CD8-positive, alpha-beta memory T cell (primary cell): ENCODE measurements around the gene GCH1. TPM values are rescaled to one million over a fixed set of nuclear protein-coding genes. Genes with fewer than 3 reads are reported as not detected.

ENCODE experiments used
- CTCF ChIA-PET: fragments of 350-600 bp; sonication (Branson Sonifier 250); formaldehyde crosslinking; loops from one replicate; lab custom pipeline; 2021; ENCODE audit warnings: antibody characterized with exemption; lab: Charles Lee
- POLR2A ChIA-PET: fragments of 350-600 bp; sonication (Branson Sonifier 250); formaldehyde crosslinking; loops from one replicate; lab custom pipeline; 2021; ENCODE audit warnings: antibody characterized with exemption; lab: Charles Lee
- DNase-seq, 5 donors: peaks; one replicate each; pipeline versions ENCODE4 v3.0.0 to v3.0.0-alpha.2; 2020 to 2022; ENCODE audit warnings: mixed read lengths in 1 of 5
- H3K27ac ChIP-seq: one replicate; pipeline ENCODE4 v1.7.0; 2013; ENCODE audit warnings: low read depth, mild to moderate bottlenecking, low read length, moderate library complexity
- H3K27me3 ChIP-seq: 2 replicates; pipeline ENCODE4 v1.7.0; 2013; ENCODE audit warnings: low read length, mild to moderate bottlenecking; ENCODE audit not compliant: insufficient read depth, poor library complexity, severe bottlenecking
- H3K36me3 ChIP-seq: 2 replicates; pipeline ENCODE4 v1.7.0; 2013; ENCODE audit warnings: mild to moderate bottlenecking, low read length, moderate library complexity; ENCODE audit not compliant: insufficient read depth
- H3K4me1 ChIP-seq: 2 replicates; pipeline ENCODE4 v1.7.0; 2013; ENCODE audit warnings: mild to moderate bottlenecking, low read length, moderate library complexity; ENCODE audit not compliant: insufficient read depth
- H3K4me3 ChIP-seq: 2 replicates; pipeline ENCODE4 v1.7.0; 2013; ENCODE audit warnings: mild to moderate bottlenecking, low read length
- H3K9me3 ChIP-seq: 2 replicates; pipeline ENCODE4 v1.7.0; 2013; ENCODE audit warnings: mild to moderate bottlenecking, low read length
- H3K27ac Mint-ChIP-seq, 8 donors: one replicate each; pipeline ENCODE4 v1.8.0; 2020 to 2021; ENCODE audit warnings: mixed read lengths in 8 of 8, mild to moderate bottlenecking in 6 of 8, inconsistent platforms in 3 of 8, moderate library complexity in 3 of 8
- H3K27me3 Mint-ChIP-seq, 2 donors: one replicate each; pipeline ENCODE4 v1.8.0; 2020 to 2021; ENCODE audit warnings: mixed read lengths in 2 of 2, mild to moderate bottlenecking in 1 of 2, moderate library complexity in 1 of 2
- H3K36me3 Mint-ChIP-seq, 3 donors: one replicate each; pipeline ENCODE4 v1.8.0; 2020 to 2021; ENCODE audit warnings: mixed read lengths in 3 of 3, inconsistent platforms in 1 of 3, mild to moderate bottlenecking in 1 of 3
- H3K4me1 Mint-ChIP-seq, 3 donors: one replicate each; pipeline ENCODE4 v1.8.0; 2020 to 2021; ENCODE audit warnings: mixed read lengths in 3 of 3, inconsistent platforms in 1 of 3, mild to moderate bottlenecking in 1 of 3
- H3K4me3 Mint-ChIP-seq, 7 donors: one replicate each; pipeline ENCODE4 v1.8.0; 2020 to 2021; ENCODE audit warnings: mixed read lengths in 7 of 7, mild to moderate bottlenecking in 6 of 7, moderate library complexity in 4 of 7, inconsistent platforms in 2 of 7
- H3K9me3 Mint-ChIP-seq, 5 donors: one replicate each; pipeline ENCODE4 v1.8.0; 2020 to 2022; ENCODE audit warnings: mixed read lengths in 5 of 5, mild to moderate bottlenecking in 3 of 5, moderate library complexity in 2 of 5, inconsistent platforms in 1 of 5
- polyA plus RNA-seq: library from polyadenylated mRNA; unstranded; fragments of 300-500 nt; fragmentation: Illumina TruSeq; gene quantifications from one replicate; pipeline ENCODE4 v1.2.3, GENCODE V29; 2021
- total RNA-seq, 2 experiments: library from RNA; stranded (reverse); gene quantifications; one replicate each; pipeline ENCODE4 v1.2.3, GENCODE V29; 2021

GCH1 gene
- total and polyA plus RNA-seq, 3 experiments from 2014 or later = 26.4 to 35.3 (median 26.4) TPM

DNA sequence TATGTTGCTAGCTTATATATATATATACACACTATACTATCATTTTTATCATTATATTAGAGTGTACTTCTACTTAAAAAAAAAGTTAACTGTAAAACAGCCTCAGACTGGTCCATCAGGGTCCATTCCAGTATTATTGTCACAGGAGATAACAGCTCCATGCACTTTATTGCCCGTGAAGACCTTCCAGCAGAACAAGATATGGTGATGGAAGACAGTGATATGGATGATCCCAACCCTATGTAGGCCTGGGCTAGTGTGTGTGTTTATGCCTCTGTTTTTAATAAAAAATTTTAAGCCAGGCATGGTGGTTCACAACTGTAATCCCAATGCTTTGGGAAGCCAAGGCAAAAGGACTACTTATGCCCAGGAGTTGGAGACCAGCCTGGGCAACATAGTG lies 86.2 kb downstream of the GCH1 start:
- Mint-ChIP-seq H3K4me1 (no peaks in the 10 kb centered on the region), H3K27ac (no peak overlapping the region), H3K27me3 (peaks cover 6 to 11% of the 10 kb centered on the region in 2 donors), H3K36me3 (peaks cover 0 to 2% (median 0%) of the 10 kb centered on the region in 3 donors), H3K9me3 (no peaks in the 10 kb centered on the region), H3K4me3 (no peak overlapping the region)
- CTCF ChIA-PET = no interaction called here
- DNase-seq = no peak
- Histone ChIP-seq H3K27me3 (no peaks in the 10 kb centered on the region), H3K27ac (no peak overlapping the region), H3K4me3 (no peak overlapping the region), H3K9me3 (no peaks in the 10 kb centered on the region), H3K36me3 (no peaks in the 10 kb centered on the region), H3K4me1 (no peaks in the 10 kb centered on the region)
- POLR2A ChIA-PET = no interaction called here

DNA sequence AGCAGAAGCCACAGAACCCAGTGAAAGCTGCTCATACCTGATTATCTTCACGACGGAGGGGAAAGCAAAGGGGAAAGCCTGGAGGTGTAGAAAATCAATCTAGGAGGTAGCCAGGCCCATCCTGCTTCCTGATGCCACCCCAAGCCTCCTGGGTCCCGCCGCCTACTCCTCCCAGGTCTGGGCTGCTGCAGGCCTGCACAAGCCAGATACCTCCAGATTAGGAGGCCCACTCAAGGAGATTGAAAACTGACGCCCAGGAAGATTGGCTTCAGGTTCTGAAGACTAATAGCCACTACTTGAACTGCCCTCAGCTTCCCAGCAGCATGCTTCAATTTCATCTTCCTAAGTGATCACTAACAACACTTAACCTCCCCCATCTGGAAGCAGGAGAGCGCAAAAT lies 87.1 kb downstream of the GCH1 start:
- no peak overlapping the region for H3K4me3 Mint-ChIP-seq
- no peak overlapping the region for H3K27ac Mint-ChIP-seq
- Histone ChIP-seq H3K9me3 (no peaks in the 10 kb centered on the region), H3K27ac (no peak overlapping the region), H3K4me1 (no peaks in the 10 kb centered on the region), H3K36me3 (no peaks in the 10 kb centered on the region), H3K27me3 (no peaks in the 10 kb centered on the region), H3K4me3 (no peak overlapping the region)
- H3K4me1 Mint-ChIP-seq = no peaks in the 10 kb centered on the region
- peaks cover 9 to 13% of the 10 kb centered on the region in 2 donors for H3K27me3 Mint-ChIP-seq
- POLR2A ChIA-PET = no interaction called here
- no peak for DNase-seq
- CTCF ChIA-PET = no interaction called here
- H3K36me3 Mint-ChIP-seq = peaks cover 0 to 2% (median 0%) of the 10 kb centered on the region in 3 donors
- H3K9me3 Mint-ChIP-seq = no peaks in the 10 kb centered on the region

DNA sequence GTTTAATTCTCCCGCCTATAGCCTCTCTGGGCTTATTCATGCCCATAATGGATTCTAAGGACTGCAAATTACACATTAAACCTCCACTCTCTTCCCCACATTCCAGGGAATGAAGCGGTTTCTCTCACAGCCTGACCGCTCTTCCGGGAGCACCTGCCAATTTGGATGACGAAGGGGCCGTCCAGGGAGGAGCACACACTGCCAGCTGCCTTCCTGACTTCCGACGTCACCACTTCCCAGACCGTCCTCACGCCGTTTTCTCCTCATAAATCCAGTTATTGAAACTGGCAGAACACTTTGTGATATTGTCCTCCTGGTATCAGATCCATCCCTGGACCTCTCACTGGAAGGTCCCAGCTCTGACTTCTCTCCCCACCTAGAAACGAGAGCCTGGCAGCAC lies 87.6 kb downstream of the GCH1 start:
- no peak for DNase-seq
- Mint-ChIP-seq H3K36me3 (peaks cover 0 to 2% (median 0%) of the 10 kb centered on the region in 3 donors), H3K4me3 (no peak overlapping the region), H3K27me3 (peaks cover 9 to 10% of the 10 kb centered on the region in 2 donors), H3K4me1 (no peaks in the 10 kb centered on the region), H3K9me3 (no peaks in the 10 kb centered on the region), H3K27ac (no peak overlapping the region)
- Histone ChIP-seq H3K36me3 (no peaks in the 10 kb centered on the region), H3K9me3 (no peaks in the 10 kb centered on the region), H3K27me3 (no peaks in the 10 kb centered on the region), H3K4me1 (no peaks in the 10 kb centered on the region), H3K4me3 (no peak overlapping the region), H3K27ac (no peak overlapping the region)
- ChIA-PET CTCF (interaction anchor here (1.5 kb wide), 1 partner anchor 39 kb away, joined by 3 read pairs; no protein-coding TSS in a partner anchor), POLR2A (no interaction called here)

GRCh38 chr14:54814076-54814475 lies 88.5 kb downstream of the GCH1 start:
- H3K27ac ChIP-seq = no peak overlapping the region
- ChIA-PET POLR2A (no interaction called here), CTCF (interaction anchor here (1.5 kb wide), 1 partner anchor 39 kb away, joined by 3 read pairs; no protein-coding TSS in a partner anchor)
- Mint-ChIP-seq H3K4me1 (no peaks in the 10 kb centered on the region), H3K36me3 (peaks cover 0 to 2% (median 0%) of the 10 kb centered on the region in 3 donors), H3K9me3 (no peaks in the 10 kb centered on the region), H3K27ac (no peak overlapping the region), H3K4me3 (no peak overlapping the region), H3K27me3 (peaks cover 9 to 10% of the 10 kb centered on the region in 2 donors)
- H3K4me1 ChIP-seq = no peaks in the 10 kb centered on the region
- no peak for DNase-seq
- no peaks in the 10 kb centered on the region for H3K9me3 ChIP-seq
- H3K27me3 ChIP-seq = no peaks in the 10 kb centered on the region
- H3K36me3 ChIP-seq = no peaks in the 10 kb centered on the region
- no peak overlapping the region for H3K4me3 ChIP-seq

GRCh38 chr14:54813081-54813480 lies 89.5 kb downstream of the GCH1 start:
- Histone ChIP-seq H3K27me3 (no peaks in the 10 kb centered on the region), H3K9me3 (no peaks in the 10 kb centered on the region), H3K4me1 (no peaks in the 10 kb centered on the region), H3K4me3 (no peak overlapping the region), H3K27ac (no peak overlapping the region), H3K36me3 (no peaks in the 10 kb centered on the region)
- no peaks in the 10 kb centered on the region for H3K9me3 Mint-ChIP-seq
- ChIA-PET POLR2A (interaction anchor here (0.6 kb wide), 1 partner anchor 152 kb away, joined by 5 read pairs; no protein-coding TSS in a partner anchor), CTCF (no interaction called here)
- H3K4me3 Mint-ChIP-seq = no peak overlapping the region
- H3K36me3 Mint-ChIP-seq = peaks cover 0 to 2% (median 0%) of the 10 kb centered on the region in 3 donors
- H3K4me1 Mint-ChIP-seq = no peaks in the 10 kb centered on the region
- H3K27ac Mint-ChIP-seq = peak overlapping the region in 1 of 8 donors; percentile 21
- H3K27me3 Mint-ChIP-seq = peaks cover 9 to 16% of the 10 kb centered on the region in 2 donors
- no peak for DNase-seq

DNA sequence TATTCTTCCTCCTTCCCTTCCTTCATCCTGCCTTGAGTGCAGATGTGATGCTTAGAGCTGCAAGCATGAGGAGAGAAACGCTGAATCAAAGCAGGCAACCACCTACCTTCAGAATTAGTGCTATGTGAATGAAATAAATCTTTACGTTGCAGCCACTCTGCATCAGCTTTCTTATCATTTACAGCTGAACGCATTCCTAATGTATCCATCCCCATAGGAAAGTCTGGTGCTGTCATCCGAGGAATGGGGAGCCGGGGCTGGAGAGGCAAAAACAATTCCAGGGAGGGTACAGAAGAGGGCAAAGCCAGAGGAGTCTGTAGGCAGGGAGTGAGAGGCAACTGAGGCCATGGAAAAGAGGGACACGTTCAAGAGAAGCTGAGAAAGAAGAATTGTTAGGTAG lies 90.0 kb downstream of the GCH1 start:
- Histone ChIP-seq H3K36me3 (no peaks in the 10 kb centered on the region), H3K9me3 (no peaks in the 10 kb centered on the region), H3K27me3 (no peaks in the 10 kb centered on the region), H3K4me3 (no peak overlapping the region), H3K4me1 (no peaks in the 10 kb centered on the region), H3K27ac (no peak overlapping the region)
- Mint-ChIP-seq H3K9me3 (no peaks in the 10 kb centered on the region), H3K4me3 (no peak overlapping the region), H3K36me3 (peaks cover 0 to 2% (median 0%) of the 10 kb centered on the region in 3 donors), H3K27me3 (peaks cover 9 to 19% of the 10 kb centered on the region in 2 donors), H3K27ac (no peak overlapping the region), H3K4me1 (no peaks in the 10 kb centered on the region)
- DNase-seq = no peak
- POLR2A ChIA-PET = interaction anchor here (0.6 kb wide), 1 partner anchor 153 kb away, joined by 5 read pairs; no protein-coding TSS in a partner anchor
- CTCF ChIA-PET = no interaction called here

DNA sequence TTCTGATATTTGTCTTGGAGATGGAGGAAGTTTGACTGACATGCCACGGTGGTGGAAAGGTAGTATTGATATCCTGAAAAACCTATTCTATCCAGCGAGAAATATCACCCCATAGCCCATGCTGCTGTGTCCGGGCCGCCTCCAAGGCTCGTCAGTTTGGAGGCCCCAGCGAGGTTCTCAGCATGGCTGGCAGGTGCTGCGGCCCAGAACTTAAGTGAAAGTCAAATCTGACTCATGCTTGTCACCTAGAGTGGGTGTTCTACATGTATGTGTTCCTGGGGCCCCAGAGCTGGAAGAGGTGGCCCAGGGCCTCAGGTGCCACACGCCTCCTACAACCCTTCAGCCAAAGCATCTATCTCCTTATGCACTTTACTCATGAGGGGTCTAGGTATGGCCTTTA lies 92.9 kb downstream of the GCH1 start:
- H3K9me3 Mint-ChIP-seq = no peaks in the 10 kb centered on the region
- POLR2A ChIA-PET = no interaction called here
- peaks cover 5 to 31% of the 10 kb centered on the region in 2 donors for H3K27me3 Mint-ChIP-seq
- no peaks in the 10 kb centered on the region for H3K36me3 Mint-ChIP-seq
- no peak overlapping the region for H3K27ac ChIP-seq
- CTCF ChIA-PET = no interaction called here
- peak overlapping the region in 1 of 8 donors; percentile 60 for H3K27ac Mint-ChIP-seq
- DNase-seq = no peak
- H3K4me1 Mint-ChIP-seq = peaks cover 4 to 8% (median 5%) of the 10 kb centered on the region in 3 donors
- H3K9me3 ChIP-seq = no peaks in the 10 kb centered on the region
- no peak overlapping the region for H3K4me3 ChIP-seq
- peaks cover 4% of the 10 kb centered on the region for H3K4me1 ChIP-seq
- H3K36me3 ChIP-seq = no peaks in the 10 kb centered on the region
- H3K4me3 Mint-ChIP-seq = no peak overlapping the region
- no peaks in the 10 kb centered on the region for H3K27me3 ChIP-seq

DNA sequence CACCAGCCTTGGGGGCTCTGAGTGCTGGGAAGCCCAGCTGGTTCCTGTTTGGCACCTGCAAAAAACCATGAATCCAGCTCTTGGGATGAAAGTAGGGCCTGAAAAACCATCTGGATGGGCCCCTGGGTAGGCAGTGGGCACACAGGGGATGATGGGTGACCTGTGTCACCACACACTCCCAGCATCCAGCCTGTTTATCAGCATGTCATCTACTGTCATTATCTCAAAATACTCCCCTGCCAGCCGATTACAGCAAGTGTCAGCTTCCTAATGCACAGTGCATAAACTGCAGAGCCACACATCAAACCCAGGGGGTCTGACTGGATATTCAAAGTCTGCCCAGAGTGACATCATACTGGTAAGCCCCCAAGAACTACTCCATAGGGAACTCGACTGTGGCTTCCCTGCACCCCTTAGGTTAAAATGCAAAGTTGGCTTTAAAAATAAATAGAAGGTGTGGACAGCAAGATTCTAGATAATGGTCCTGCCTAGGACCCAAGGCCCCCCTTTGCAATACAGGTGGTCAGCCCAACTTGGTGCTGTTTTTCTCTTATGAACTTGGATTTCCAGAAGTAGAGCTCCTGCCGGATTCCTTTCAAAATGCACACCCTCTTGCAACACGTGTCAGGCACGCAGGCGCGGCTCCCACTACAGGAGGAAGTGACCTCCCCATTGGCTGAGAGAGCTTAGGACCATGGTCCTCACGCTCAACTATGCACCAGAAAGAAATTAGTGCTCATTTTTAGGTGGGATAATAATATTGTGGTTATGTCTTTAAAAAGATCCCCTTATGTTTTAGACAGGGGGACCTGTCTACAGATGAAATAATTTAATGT lies 94.1 kb downstream of the GCH1 start:
- CTCF ChIA-PET = interaction anchor here (1.8 to 2.9 kb wide), 2 partner anchors 12 to 244 kb away, joined by 3 to 12 read pairs; no protein-coding TSS in a partner anchor
- H3K27ac ChIP-seq = no peak overlapping the region
- H3K9me3 ChIP-seq = no peaks in the 10 kb centered on the region
- no peaks in the 10 kb centered on the region for H3K9me3 Mint-ChIP-seq
- no peaks in the 10 kb centered on the region for H3K36me3 Mint-ChIP-seq
- POLR2A ChIA-PET = interaction anchor here (0.5 kb wide), 1 partner anchor 54 kb away, joined by 7 read pairs; no protein-coding TSS in a partner anchor
- H3K27me3 ChIP-seq = no peaks in the 10 kb centered on the region
- no peak overlapping the region for H3K27ac Mint-ChIP-seq
- H3K27me3 Mint-ChIP-seq = peaks cover 8 to 31% of the 10 kb centered on the region in 2 donors
- H3K4me1 ChIP-seq = peaks cover 4% of the 10 kb centered on the region
- no peak overlapping the region for H3K4me3 ChIP-seq
- H3K4me1 Mint-ChIP-seq = peaks cover 4 to 8% (median 5%) of the 10 kb centered on the region in 3 donors
- no peak for DNase-seq
- no peak overlapping the region for H3K4me3 Mint-ChIP-seq
- H3K36me3 ChIP-seq = no peaks in the 10 kb centered on the region
